Stimulated activated CD8-positive, alpha-beta memory T cell treated with anti-CD3 and anti-CD28 coated beads, Interleukin-12 subunit alpha, Interleukin-12 subunit beta, amount 100 ng/mL, for 24 hours (primary cell): Measurements from ENCODE around the gene NARS2.

Experiments
- DNase-seq: peaks from one replicate; pipeline ENCODE4 v3.0.0-alpha.2; 2020; ENCODE audit errors: extremely low read depth

Gene NARS2

GRCh38 chr11:78414321-78415051, 160.2 kb downstream of the NARS2 start:
- no peak for DNase-seq

- DNase-seq = no peak
Observed at GRCh38 chr11:78408619-78409018, 166.0 kb downstream of the NARS2 start.

GRCh38 chr11:78406568-78407196, 168.0 kb downstream of the NARS2 start:
- no peak for DNase-seq

DNA sequence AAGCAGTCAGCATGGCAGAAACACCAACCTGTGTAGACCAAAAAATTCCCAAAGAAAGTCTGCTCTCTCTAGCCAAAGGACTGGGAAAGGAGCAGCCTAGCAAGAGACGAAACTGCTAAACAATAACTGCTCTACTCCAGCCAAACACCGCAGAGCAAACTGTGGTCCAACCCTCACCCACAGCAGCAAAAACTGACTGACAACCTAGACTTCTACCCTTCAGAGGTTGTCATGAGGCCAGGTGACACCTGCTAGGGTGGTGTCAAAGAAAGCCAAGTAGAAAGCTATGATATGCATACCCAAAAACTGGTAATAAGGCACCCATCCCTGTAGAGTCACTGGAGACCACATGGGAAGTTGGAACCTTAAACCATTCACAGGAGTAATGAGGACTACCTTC, 168.9 kb downstream of the NARS2 start:
- no peak for DNase-seq

GRCh38 chr11:78403781-78404180, 170.9 kb downstream of the NARS2 start:
- no peak for DNase-seq

DNA sequence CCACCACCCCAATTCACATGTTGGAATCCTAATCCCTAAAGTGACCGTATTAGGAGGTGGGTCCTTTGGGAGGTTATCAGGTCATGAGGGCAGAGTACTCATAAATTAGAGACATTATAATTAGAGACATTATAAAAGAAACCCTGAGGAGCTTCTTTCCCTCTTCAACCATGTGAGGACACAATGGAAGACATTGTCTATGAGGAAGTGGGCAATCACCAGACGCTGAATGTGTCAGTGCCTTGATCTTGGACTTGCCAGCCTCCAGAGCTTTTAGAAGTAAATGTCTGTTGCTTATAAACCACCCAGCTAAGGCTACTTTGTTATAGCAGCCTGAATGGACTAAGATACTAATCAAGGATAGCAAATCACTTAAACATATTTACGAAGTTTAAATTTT, 171.8 kb downstream of the NARS2 start:
- DNase-seq = no peak

GRCh38 chr11:78400702-78401101, 174.0 kb downstream of the NARS2 start:
- no peak for DNase-seq

DNA sequence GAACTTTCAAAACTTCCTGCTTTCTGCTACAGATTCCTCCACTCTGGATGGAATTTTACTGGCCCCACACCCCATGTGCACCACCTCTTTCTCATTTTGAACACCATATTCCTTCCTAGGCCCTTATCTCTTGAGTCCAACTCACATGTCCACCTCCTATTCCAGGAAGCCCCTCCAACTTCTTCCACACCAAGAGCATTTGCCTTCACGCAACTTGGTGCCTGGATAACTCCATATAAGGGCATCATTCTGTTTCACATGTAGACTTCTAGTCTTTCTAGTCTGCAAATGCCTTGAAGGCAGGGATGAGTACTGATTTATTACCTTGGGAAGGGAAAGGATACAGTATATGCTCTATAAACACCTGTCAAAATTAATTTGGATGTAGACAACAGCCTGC, 174.5 kb downstream of the NARS2 start:
- DNase-seq = no peak

- no peak for DNase-seq
Observed at GRCh38 chr11:78399136-78399535, 175.5 kb downstream of the NARS2 start.

GRCh38 chr11:78398715-78399114, 175.9 kb downstream of the NARS2 start:
- no peak for DNase-seq

DNA sequence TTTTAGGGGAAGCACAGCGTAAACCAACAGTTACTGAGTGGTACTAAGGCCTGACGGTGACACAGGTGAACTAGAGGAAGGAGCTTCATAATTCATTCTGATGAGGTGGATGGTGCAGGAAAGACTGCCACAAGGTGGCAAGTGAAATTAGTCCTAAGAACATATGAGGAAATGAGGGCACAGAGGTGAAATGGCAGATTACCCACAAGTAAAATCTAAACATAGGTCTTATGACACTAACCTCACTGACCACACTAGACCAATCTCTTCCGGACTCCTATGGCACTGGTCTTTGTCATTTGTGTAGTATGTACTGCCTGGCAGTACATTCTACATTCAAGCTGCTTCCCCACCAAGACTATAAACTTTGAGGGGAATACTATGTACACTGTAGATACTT, 177.3 kb downstream of the NARS2 start:
- DNase-seq = no peak

DNA sequence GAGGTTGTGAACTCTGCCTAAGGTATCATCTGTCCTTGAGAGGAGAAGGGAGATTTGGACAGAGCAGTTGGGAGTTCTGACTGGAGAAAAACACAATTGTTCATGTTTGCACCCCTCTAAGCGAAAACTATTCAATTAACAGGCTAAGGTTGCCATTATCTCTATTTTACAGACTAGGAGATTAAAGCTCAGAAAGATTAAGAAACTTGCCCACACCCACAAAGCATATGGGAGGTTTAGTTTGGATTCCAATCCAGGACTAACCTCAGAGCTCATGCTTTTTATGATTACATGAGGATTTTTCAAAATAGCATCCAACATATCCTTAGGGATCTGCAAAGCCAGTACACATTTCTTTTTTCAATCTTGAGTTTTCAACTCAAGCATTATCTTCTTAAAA, 179.1 kb downstream of the NARS2 start:
- DNase-seq = no peak

- DNase-seq = no peak
Observed at GRCh38 chr11:78392854-78393253, 181.8 kb downstream of the NARS2 start.

- DNase-seq = no peak
Observed at GRCh38 chr11:78391424-78391823, 183.2 kb downstream of the NARS2 start.

DNA sequence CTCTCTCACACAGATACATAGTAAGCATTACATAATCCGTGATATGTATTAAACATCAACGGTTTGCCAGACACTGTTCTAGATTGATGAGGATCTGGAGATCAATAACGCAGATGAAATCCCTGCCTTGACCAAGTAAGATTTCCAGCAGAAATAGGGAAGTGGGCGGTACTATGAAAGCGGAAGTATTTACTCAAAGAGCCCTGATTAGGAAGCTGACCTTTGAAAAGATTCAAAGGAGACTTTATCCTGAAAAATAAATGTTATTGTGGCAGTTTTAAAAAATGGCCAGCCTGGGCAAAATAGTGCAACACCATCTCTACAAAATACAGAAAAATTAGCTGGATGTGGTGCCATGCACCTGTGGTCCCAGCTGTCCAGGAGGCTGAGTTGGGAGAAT, 183.9 kb downstream of the NARS2 start:
- DNase-seq = no peak

DNA sequence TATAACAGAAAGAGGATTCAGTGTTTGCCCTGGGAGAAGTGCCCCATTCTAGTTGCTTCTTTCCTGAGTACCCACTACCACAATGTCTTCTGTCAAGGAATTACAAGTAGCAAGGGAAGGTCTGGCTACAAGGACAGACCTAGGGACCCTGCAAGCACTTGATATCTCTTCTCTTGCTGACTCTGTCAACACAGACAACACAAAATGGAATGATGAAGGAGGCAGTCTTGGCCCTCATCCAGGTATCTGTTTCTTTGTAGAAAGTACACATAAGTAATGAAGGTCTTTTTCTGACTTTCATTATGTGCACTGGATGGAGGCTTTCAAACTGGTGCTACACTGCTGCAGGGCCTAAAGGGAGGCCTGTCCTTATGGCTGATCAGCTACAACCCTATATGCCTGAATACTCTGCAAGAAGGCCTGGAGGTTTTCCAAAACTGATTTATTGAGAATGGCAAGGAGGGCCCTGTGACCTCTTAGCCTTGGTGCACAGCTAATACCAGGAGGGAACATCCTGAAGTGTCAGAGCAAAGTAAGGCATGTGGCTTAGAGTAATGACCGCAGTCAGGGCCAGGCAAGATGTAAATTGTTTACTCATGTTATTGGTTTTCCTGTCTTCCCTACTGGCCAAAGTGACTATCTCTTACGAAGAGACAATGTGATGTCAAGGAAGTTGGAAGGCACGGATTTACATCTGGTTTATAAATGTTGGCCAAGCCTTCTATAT, 188.3 kb downstream of the NARS2 start:
- DNase-seq = no peak
